ENCODE results near the gene ZNF681.
"Not testable (repeated sequence)": the region's sequence is repeated elsewhere in the genome, so short reads cannot be mapped to it uniquely, and the experiment has no call there.

Gene ZNF681

GRCh38 chr19:23758187-23759074 lies at the start of gene ZNF681:
TSS of gene ZNF681 (minus strand) at chr19:23758891. CDS start at chr19:23758749, 142 bp downstream.
- peak; percentile 92 for DNase-seq

DNA sequence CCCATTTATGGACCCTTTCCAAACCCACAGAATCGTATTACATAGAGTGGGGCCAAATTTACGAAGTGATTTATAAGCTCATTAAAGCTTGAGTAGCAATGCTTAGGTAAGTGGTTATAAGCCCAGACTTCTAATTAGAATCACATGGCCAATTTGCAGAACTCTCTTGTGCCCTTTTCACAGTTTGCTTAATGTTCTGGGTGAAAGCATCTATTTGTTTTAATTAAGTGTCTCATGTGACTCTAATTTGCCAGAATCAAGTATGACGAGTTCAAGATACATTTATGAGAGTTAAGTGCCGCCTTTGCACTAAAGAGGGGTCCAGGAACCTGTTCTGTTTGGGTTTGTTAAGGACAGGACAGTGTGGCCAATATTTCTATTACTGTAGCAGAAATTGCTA lies 46.0 kb upstream of the ZNF681 start:
- no peak for DNase-seq

- DNase-seq: no peak
Observed at GRCh38 chr19:23802290-23802689, 43.6 kb upstream of the ZNF681 start.

DNA sequence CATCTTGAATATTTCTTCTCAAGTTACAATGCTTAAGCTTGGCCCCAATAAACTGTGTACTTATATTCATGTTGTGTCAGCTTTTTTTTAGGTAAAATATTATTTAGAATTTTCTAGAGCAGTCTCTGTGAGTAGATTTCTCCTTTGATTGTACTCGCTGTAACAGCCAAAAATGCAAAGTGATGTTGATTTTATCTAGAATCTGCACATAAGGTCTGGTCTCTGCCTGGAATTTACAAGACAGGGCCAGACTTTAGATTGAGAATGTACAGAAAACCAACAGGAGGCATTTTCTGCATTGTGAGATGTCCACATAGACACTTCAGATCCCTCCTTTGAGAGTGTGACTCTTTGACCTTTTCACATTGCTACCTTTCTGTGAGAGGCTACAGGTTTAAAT lies 43.1 kb upstream of the ZNF681 start:
- DNase-seq: no peak

DNA sequence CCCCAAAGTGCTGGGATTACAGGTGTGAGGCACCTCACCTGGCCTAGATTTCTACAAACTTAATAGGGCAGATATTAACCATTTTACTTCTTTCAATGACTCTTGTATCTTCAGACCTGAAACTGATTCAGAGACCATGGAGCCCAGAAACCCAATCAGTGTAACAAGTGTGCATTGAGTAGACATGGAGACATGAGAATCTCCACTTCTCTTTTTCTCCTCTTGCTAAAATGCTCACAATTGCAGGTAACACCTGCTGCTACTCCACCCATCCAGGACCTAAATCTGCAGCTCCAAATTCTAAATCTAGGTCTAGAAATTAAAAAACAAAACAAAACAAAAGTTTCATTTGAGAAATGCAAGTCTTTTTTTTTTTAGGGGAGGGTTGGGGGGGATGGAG lies 42.2 kb upstream of the ZNF681 start:
- no peak for DNase-seq

DNA sequence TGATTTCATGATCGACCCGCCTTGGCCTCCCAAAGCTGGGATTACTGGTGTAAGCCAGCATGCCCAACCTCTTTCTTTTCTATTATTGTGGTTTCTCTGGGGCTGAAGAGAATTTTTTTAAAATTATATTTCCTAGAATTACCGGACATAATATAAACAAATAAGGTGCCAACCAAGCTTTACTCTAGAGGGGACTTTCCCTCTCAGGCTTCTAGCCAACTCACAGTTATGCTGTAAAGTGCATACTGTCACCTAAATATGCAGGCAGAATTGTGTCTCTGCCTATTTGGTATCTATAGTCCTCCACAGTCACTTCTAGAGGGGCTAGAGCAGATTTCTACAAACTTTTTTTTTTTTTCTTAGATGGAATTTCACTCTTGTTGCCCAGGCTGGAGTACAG lies 41.6 kb upstream of the ZNF681 start:
- no peak for DNase-seq

- no peak for DNase-seq
Observed at GRCh38 chr19:23799321-23799720, 40.6 kb upstream of the ZNF681 start.

DNA sequence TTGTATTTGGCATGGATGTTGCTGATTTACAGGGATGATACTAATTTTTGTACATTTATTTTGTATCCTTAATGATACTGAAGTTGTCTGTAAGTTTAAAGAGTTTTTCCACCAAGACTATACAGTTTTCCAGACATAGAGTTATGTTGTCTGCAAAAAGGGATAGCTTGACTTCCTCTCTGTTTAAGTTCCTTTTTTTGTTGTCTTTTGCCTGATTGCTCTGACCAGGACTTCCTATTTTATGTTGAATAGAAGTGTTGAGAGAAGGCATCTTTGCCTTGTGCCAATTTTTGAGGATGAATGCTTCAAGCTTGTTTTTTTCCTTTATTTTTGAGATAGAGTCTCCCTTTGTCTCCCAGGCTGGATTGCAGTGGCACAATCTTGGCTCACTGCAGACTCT lies 36.8 kb upstream of the ZNF681 start:
- DNase-seq: no peak

DNA sequence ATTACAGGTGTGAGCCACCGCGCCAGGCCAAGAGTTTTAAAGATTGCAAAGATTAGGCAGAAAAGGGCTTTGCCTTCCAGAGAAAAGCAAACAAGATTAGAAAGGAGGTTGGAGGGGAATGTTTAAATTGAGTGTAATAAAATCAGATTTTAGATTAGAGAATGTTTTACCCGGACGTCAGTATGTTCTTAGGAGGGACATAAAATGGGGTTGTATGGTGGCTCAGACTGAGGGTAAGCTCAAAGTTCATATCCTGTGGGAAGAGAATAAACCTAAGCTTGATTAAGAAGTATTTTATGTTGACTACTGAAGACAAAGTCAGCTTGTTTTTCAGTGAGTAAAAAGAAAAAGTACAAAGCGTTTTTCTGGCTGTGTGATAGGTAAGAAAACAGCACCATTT lies 34.1 kb upstream of the ZNF681 start:
- no peak for DNase-seq

GRCh38 chr19:23790641-23791488 lies 32.2 kb upstream of the ZNF681 start:
- DNase-seq: no peak

GRCh38 chr19:23789246-23789645 lies 30.6 kb upstream of the ZNF681 start:
- no peak for DNase-seq

- no peak for DNase-seq
Observed at GRCh38 chr19:23788411-23788810, 29.7 kb upstream of the ZNF681 start.

DNA sequence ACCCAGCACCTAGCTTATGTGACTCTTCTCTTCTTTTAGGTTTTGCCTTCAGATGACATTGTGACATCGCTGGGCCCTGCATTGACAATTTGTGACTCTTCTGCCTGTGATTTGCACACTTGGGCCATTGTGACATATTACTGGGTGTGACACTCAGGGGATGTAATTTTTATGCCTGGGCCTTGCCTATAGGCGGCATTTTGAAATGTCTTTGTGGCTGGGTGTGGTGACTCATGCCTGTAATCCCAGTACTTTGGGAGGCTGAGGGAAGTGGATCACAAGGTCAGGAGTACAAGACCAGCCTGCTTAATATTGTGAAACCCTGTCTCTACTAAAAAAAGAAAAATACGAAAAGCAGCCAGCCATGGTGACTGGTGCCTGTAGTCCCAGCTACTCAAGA lies 28.4 kb upstream of the ZNF681 start:
- no peak for DNase-seq

GRCh38 chr19:23785982-23786381 lies 27.3 kb upstream of the ZNF681 start:
- DNase-seq: no peak

- DNase-seq: no peak
Observed at GRCh38 chr19:23784274-23784673, 25.6 kb upstream of the ZNF681 start.

DNA sequence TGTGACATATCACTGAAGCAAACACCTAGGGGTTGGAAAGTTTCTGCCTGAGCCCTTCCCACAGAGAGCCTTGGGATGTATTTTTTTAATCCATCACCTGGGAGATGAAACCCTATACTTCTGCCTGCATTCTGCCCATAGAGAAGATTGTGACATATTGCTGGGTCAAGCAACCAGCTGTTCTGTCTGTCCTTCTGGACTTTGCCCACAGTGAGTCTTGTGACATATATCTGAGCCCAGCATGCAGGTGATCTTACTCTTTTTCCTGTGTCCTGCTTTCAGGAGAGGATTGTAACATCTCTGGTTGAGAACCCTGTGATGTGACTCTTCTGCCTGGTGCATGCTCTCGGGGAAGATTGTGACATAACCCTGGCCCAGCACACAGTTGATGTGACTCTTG lies 24.9 kb upstream of the ZNF681 start:
- no peak for DNase-seq

- DNase-seq: no peak
Observed at GRCh38 chr19:23779645-23780044, 21.0 kb upstream of the ZNF681 start.

DNA sequence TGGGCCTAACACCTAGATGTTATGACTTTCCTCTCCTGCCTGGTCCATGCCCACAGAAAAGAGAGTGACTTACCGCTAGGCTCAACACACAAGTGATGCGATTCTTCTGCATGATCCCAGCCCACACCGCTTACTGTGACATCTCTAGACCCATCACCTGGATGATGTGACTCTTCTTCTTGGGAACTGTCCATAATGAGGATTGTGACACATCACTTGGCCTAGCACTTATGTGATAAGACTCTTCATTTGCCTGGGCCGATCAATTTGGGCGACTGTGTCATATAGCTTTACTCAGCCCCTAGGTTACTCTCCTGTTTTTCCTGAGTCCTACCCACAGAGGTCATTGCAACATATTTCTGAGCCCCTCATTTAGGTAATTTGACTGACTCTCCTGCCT lies 19.9 kb upstream of the ZNF681 start:
- DNase-seq: no peak

DNA sequence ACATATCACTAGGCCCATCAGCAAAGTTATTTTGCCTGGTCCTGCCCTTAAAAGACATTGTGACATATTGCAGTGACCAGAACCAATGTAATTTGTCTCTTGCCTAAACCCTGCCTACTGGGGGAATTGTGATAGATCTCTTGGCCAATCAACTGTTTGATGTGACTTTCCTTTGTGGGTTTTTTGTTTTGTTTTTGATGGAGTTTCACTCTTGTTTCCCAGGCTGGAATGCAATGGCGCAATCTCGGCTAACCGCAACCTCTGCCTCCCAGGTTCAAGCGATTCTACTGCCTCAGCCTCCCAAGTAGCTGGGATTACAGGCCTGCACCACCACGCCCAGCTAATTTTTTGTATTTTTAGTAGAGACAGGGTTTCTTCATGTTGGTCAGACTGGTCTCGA lies 19.3 kb upstream of the ZNF681 start:
- not testable (repeated sequence) for DNase-seq

GRCh38 chr19:23777216-23777615 lies 18.5 kb upstream of the ZNF681 start:
- no peak for DNase-seq

GRCh38 chr19:23776507-23777205 lies 18.0 kb upstream of the ZNF681 start:
- DNase-seq: no peak

DNA sequence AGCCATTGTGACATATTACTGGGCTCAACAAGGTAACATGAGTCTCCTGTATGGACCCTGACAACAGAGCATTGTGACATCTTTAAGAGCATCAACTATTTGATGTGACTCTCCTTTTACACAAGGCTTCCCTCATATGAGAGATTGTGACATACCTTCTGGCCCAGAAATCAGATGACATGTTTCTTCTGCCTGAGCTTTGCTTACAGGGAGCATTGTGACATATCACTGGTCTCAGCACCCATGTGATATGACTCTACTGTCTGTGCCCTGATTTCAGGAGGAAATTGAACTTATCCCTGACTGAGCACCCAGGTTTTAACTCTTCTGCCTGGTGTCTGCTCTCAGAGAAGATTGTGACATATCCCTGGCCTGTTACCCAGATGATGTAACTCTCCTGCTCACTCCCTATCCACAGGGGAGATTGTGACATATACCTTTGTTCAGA lies 15.9 kb upstream of the ZNF681 start:
- no peak for DNase-seq

- DNase-seq: no peak
Observed at GRCh38 chr19:23774106-23774505, 15.4 kb upstream of the ZNF681 start.
